Brain microvascular endothelial cell (primary cell): ENCODE results near the gene MAP3K1.

ENCODE experiments used
- DNase-seq: peaks from one replicate; pipeline ENCODE4 v3.0.0-alpha.2; 2020
- H3K27ac ChIP-seq: fragments of 250-450 bp; sonication (Bioruptor Pico); 2 replicates; pipeline ENCODE4 v1.5.1; 2020; ENCODE audit warnings: mild to moderate bottlenecking, moderate library complexity
- H3K27me3 ChIP-seq: fragments of 250-450 bp; sonication (Bioruptor Pico); replicated peaks from 2 replicates; pipeline ENCODE4 v1.5.1; 2020; ENCODE audit warnings: mild to moderate bottlenecking
- H3K36me3 ChIP-seq: fragments of 250-450 bp; sonication (Bioruptor Pico); replicated peaks from 2 replicates; pipeline ENCODE4 v1.5.1; 2020; ENCODE audit warnings: mild to moderate bottlenecking
- H3K4me3 ChIP-seq: 2 replicates; pipeline ENCODE4 v1.5.1; 2011; ENCODE audit warnings: low read depth, mild to moderate bottlenecking, control low read depth, low read length, moderate library complexity
- in situ Hi-C: cut with HindIII; loops from 2 replicates; pipeline ENCODE4 v1.10.0; 2017; ENCODE audit warnings: low sequenced_read_pairs, low pct_ligation_motif_present
- TF ChIP-seq, protein P1 (sequence below): IDR thresholded peaks from 2 replicates; pipeline ENCODE4 v1.5.1; 2011; ENCODE audit warnings: low read depth, mild to moderate bottlenecking, moderate library complexity, low read length, control low read depth, inconsistent platforms; ENCODE audit errors: missing control alignments

MAP3K1 gene

DNA sequence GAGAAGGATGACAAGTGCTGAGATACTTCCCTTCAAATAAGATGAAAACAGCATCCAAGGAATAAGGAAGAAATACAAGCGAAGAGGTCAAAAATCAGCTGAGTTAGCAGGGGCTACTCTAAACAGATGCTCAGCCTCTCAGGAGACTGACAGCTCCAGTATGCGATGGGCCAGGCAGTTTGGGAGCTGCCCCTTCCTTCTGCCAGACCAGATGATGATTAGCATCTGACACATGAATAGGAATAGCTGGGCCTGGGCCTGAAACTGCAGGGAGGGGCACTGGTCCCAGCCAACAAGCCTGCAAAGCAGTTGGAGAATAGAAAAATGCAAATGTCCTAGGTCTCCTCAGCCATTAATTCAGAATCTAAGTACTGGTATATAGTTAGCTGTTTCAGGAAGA, 13.1 kb upstream of the MAP3K1 start:
- no peak overlapping the region for H3K4me3 ChIP-seq
- H3K27ac ChIP-seq: no peak overlapping the region
- in situ Hi-C loops: no loop called here
- TF ChIP-seq, protein P1, sequence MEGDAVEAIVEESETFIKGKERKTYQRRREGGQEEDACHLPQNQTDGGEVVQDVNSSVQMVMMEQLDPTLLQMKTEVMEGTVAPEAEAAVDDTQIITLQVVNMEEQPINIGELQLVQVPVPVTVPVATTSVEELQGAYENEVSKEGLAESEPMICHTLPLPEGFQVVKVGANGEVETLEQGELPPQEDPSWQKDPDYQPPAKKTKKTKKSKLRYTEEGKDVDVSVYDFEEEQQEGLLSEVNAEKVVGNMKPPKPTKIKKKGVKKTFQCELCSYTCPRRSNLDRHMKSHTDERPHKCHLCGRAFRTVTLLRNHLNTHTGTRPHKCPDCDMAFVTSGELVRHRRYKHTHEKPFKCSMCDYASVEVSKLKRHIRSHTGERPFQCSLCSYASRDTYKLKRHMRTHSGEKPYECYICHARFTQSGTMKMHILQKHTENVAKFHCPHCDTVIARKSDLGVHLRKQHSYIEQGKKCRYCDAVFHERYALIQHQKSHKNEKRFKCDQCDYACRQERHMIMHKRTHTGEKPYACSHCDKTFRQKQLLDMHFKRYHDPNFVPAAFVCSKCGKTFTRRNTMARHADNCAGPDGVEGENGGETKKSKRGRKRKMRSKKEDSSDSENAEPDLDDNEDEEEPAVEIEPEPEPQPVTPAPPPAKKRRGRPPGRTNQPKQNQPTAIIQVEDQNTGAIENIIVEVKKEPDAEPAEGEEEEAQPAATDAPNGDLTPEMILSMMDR: no peak
- H3K36me3 ChIP-seq: no peaks in the 10 kb centered on the region
- H3K27me3 ChIP-seq: no peaks in the 10 kb centered on the region
- DNase-seq: no peak

DNA sequence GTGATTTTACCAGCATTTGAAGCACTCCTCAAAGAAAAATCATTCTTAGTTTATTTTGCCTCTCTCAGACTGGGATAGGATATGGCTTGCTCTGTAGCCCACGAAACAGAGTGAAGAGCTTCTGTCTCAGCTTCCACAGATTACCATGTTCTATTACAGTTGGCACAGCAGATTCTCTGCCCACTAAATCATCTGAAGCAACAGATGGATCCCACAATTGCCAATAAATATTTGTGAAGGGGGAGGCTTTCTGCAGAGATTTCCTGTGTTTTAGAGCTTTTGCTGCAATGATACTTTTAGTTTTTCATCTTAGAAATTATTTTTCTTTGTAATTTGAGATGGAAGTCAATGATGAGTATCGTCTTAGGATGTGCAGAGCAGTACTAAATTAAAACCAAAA, 12.3 kb upstream of the MAP3K1 start:
- H3K4me3 ChIP-seq: no peak overlapping the region
- in situ Hi-C loops: no loop called here
- H3K36me3 ChIP-seq: no peaks in the 10 kb centered on the region
- TF ChIP-seq, protein P1: no peak
- no peak overlapping the region for H3K27ac ChIP-seq
- no peak for DNase-seq
- H3K27me3 ChIP-seq: no peaks in the 10 kb centered on the region

DNA sequence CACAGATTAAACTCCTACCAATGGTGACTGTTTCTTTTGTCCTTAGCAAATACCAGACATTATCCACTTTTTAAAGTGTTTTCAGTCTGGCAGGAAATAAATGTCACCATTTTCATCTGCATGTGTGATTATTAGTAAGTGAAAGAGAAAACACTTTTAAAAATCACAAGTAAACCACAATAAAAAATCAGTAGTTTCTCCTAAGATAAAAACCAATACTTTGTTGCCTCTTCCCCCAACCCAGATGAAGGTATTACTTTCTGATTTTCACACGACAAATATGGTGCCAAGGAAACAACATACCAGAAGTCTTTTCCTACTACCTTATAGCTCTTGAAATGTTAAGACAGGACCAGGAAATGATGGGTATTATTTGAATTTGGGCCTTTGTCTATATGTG, 11.5 kb upstream of the MAP3K1 start:
- Histone ChIP-seq H3K4me3 (no peak overlapping the region), H3K36me3 (no peaks in the 10 kb centered on the region), H3K27me3 (no peaks in the 10 kb centered on the region), H3K27ac (no peak overlapping the region)
- TF ChIP-seq, protein P1: no peak
- no peak for DNase-seq
- in situ Hi-C loops: no loop called here

DNA sequence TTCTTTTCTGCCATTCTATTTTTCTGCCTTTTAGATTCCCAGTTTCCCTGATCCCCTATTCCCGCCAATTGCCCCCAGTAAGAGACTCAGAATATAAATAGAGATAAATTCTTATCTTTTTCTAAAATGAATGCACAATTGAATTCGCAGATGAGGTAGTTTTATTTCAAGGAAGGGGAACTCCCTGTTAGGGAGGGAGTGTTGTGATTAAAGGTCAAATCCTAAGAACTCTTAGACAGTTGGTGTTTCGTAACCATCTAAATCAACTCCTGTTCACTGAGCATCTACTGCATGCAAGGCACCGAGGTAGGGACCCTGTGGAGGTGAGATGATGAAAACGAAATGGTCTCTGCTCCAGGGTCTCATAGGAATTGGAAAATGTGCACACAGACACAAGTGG, 7.7 kb upstream of the MAP3K1 start:
- Histone ChIP-seq H3K27me3 (no peaks in the 10 kb centered on the region), H3K4me3 (no peak overlapping the region), H3K27ac (no peak overlapping the region), H3K36me3 (no peaks in the 10 kb centered on the region)
- no peak for DNase-seq
- TF ChIP-seq, protein P1: no peak
- in situ Hi-C loops: no loop called here

DNA sequence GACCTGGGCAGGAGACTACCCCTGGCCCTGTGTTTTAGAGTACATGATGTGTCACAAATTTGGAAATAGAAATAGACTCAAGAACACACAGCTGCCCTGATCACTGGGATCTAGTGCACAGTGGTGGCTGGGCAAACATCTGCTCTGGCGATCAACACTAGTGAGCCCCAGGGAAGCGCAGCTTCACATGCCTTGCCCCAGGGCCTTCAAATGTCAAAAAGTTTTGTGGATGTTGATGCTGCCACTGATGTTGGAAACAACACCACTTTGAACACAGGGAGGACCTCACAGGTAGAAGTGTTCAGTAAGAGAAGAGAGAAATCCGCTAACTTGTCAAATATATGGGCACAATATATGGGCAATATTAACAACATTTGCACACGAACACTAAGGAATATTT, 7.1 kb upstream of the MAP3K1 start:
- DNase-seq: no peak
- no peak overlapping the region for H3K4me3 ChIP-seq
- H3K27me3 ChIP-seq: no peaks in the 10 kb centered on the region
- no peaks in the 10 kb centered on the region for H3K36me3 ChIP-seq
- in situ Hi-C loops: no loop called here
- TF ChIP-seq, protein P1: no peak
- no peak overlapping the region for H3K27ac ChIP-seq

DNA sequence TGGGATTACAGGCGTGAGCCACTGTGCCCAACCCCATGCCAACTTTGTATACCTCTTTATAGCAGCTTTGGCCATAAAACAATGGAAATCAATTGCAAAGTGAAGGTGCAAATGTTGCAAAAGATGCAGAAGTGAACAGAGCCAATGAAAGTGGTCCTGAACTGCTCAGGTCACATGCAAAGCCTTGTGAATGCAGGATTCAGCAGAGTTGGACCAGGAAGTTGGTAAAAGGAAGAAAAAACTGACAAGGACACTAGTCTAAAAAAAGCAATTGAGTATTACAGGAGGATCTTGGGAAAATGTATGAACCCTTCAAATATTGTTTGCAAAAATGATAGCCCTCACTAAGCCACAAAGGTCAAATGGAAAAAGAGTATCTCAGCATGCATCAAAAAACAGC, 4.5 kb upstream of the MAP3K1 start:
- Histone ChIP-seq H3K36me3 (no peaks in the 10 kb centered on the region), H3K27me3 (no peaks in the 10 kb centered on the region), H3K4me3 (no peak overlapping the region), H3K27ac (no peak overlapping the region)
- TF ChIP-seq, protein P1: no peak
- DNase-seq: no peak
- in situ Hi-C loops: no loop called here
